Transverse colon (tissue), 4 donors: Measurements from ENCODE around the gene C3orf20. TPM values are rescaled to one million over a fixed set of nuclear protein-coding genes. Genes with fewer than 3 reads are reported as not detected.

ENCODE experiments used
- DNase-seq: peaks from one replicate; pipeline ENCODE4 v3.0.0-alpha.2; 2019
- H3K27ac ChIP-seq, 4 donors: fragments of 200-600 bp; sonication (generic); 2 replicates each; pipeline ENCODE4 v1.5.1; 2016 to 2018; ENCODE audit warnings: inconsistent platforms in 4 of 4
- H3K27me3 ChIP-seq: fragments of 200-600 bp; sonication (generic); 2 replicates; pipeline ENCODE4 v1.5.1; 2017; ENCODE audit warnings: inconsistent platforms
- H3K36me3 ChIP-seq, 4 donors: fragments of 200-600 bp; sonication (generic); 2 replicates each; pipeline ENCODE4 v1.5.1; 2017 to 2019; ENCODE audit warnings: inconsistent platforms in 4 of 4
- H3K4me1 ChIP-seq, 4 donors: fragments of 200-600 bp; sonication (generic); 2 replicates each; pipeline ENCODE4 v1.5.1; 2017 to 2020; ENCODE audit warnings: inconsistent platforms in 4 of 4
- H3K4me3 ChIP-seq, 4 donors: fragments of 200-600 bp; sonication (generic); 1 replicate in 1 of 4; 2 replicates in 3 of 4; pipeline versions ENCODE4 v1.5.1 to v1.6.1; 2017 to 2019; ENCODE audit warnings: inconsistent platforms in 4 of 4
- H3K9me3 ChIP-seq, 2 donors: fragments of 200-600 bp; sonication (generic); 2 replicates each; pipeline ENCODE4 v1.5.1; 2017 to 2019; ENCODE audit warnings: inconsistent platforms in 2 of 2
- EP300 ChIP-seq: sonication (generic); formaldehyde crosslinking; IDR thresholded peaks from one replicate; pipeline ENCODE4 v1.6.1; 2017; ENCODE audit warnings: antibody characterized with exemption, low read depth
- POLR2A ChIP-seq: fragments of 450-650 bp; IDR thresholded peaks from one replicate; pipeline ENCODE4 v1.6.1; 2016; ENCODE audit warnings: antibody characterized with exemption, mild to moderate bottlenecking, moderate library complexity
- POLR2AphosphoS5 ChIP-seq, 3 donors: sonication (generic); formaldehyde crosslinking; IDR thresholded peaks; one replicate each; pipeline ENCODE4 v1.6.1; 2016; ENCODE audit warnings: antibody characterized with exemption in 3 of 3
- whole genome bisulfite sequencing, 2 donors: methylation state at CpG; one replicate each; pipeline ENCODE4 v1.1.5; 2018; ENCODE audit warnings: low coverage in 1 of 2; 5-methylcytosine and 5-hydroxymethylcytosine counted together
- in situ Hi-C, 4 donors: fragments of 200-750 bp; cut with MboI; loops; one replicate each; pipeline versions ENCODE4 v1.15.0 to v1.15.1; 2017; ENCODE audit warnings: low sequenced_read_pairs in 3 of 4, low pct_ligation_motif_present in 1 of 4, low pct_unique_long_range_greater_than_20kb in 1 of 4
- intact Hi-C: fragments of 100-400 bp; cut with DNase I; formaldehyde crosslinking; loops from one replicate; pipeline ENCODE4 v1.15.1; 2023; ENCODE audit warnings: low total_unique reads
- total RNA-seq, 4 donors: library from RNA; depleted of rRNA; stranded (reverse); fragments of >200 nt; gene quantifications; one replicate each; pipeline ENCODE4 v1.1.0, GENCODE V29; 2016
- TF ChIP-seq, protein P1 (sequence below), 5 experiments: fragments of 200-600 bp in 3 of 5; fragments of 450-650 bp in 2 of 5; sonication (generic) in 3 of 5; IDR thresholded peaks; 1 replicate in 2 of 5; 2 replicates in 3 of 5; pipeline ENCODE4 v1.5.1; 2016 to 2017; ENCODE audit warnings: antibody characterized with exemption in 5 of 5, inconsistent platforms in 3 of 5, mild to moderate bottlenecking in 2 of 5, moderate library complexity in 1 of 5

The C3orf20 gene
- total RNA-seq, 4 donors from 2014 or later: not detected

DNA sequence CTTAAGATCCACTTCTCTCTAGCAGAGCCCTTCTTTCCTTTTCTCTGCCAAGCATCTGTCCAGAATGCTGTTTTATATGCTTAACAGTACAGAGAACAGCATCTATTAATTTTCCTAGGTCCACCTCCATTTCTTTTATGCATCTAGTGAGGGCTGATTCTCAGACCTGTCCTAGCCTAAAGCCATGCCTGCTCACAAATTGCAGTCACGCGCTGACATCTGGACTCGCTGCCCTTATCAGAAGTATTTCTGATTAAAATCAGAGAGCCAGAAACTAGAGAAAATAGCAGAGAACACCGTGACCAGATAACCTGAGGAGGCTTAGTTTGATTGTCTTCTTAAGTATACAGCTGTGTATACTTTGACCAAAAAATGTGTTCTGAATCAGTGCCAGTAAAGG is 1.9 kb downstream of the C3orf20 start:
- intact Hi-C loops (no loop called here), in situ Hi-C loops (loop anchor here (10.0 kb wide), 2 partner anchors 238 to 248 kb away; no protein-coding TSS in a partner anchor)
- TF ChIP-seq POLR2AphosphoS5 (IDR thresholded peaks at IDR 0.05): no peak
- TF ChIP-seq, protein P1, sequence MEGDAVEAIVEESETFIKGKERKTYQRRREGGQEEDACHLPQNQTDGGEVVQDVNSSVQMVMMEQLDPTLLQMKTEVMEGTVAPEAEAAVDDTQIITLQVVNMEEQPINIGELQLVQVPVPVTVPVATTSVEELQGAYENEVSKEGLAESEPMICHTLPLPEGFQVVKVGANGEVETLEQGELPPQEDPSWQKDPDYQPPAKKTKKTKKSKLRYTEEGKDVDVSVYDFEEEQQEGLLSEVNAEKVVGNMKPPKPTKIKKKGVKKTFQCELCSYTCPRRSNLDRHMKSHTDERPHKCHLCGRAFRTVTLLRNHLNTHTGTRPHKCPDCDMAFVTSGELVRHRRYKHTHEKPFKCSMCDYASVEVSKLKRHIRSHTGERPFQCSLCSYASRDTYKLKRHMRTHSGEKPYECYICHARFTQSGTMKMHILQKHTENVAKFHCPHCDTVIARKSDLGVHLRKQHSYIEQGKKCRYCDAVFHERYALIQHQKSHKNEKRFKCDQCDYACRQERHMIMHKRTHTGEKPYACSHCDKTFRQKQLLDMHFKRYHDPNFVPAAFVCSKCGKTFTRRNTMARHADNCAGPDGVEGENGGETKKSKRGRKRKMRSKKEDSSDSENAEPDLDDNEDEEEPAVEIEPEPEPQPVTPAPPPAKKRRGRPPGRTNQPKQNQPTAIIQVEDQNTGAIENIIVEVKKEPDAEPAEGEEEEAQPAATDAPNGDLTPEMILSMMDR (IDR thresholded peaks at IDR 0.05): no peak
- TF ChIP-seq POLR2A: no peak
- Histone ChIP-seq H3K27me3 (no peaks in the 10 kb centered on the region), H3K36me3 (peaks cover 0 to 3% (median 1%) of the 10 kb centered on the region in 4 donors), H3K4me3 (no peak overlapping the region), H3K9me3 (peaks cover 0 to 6% of the 10 kb centered on the region in 2 donors), H3K27ac (no peak overlapping the region), H3K4me1 (no peaks in the 10 kb centered on the region)
- no peak for DNase-seq
- 89% methylated on average over 4 of the region's 4 CpGs; no CpG with 5 or more reads in 1 of the 2 donors for WGBS, 2 donors

DNA sequence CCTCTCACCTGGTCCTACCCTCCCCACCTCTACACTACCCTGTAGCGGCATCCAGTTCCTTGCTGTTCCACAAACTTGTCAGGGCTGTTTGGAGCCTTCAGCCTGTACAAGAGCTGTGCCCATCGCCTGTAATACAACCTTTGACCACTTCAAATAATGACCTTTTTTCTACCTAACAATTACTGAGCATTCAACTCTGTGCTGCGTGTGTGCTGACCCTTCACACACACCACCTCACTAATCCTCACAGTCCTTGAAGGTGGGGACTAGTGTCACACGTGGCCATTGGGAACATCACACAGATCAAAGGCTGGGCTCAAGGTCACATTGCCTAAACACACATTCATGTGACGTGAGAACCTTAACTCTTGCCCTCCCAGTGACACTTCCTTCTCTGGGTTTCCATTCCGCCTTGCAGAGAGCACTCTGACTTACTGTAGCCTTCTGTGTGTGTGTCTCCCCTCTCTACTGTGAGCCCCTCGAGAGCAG is 3.1 kb downstream of the C3orf20 start:
- H3K4me1 ChIP-seq: no peaks in the 10 kb centered on the region
- H3K9me3 ChIP-seq: peaks cover 0 to 6% of the 10 kb centered on the region in 2 donors
- DNase-seq: no peak
- in situ Hi-C loops: loop anchor here (10.0 kb wide), 2 partner anchors 237 to 247 kb away; no protein-coding TSS in a partner anchor
- TF ChIP-seq, protein P1 (IDR thresholded peaks at IDR 0.05): no peak
- no peak for TF ChIP-seq EP300
- no peak overlapping the region for H3K27ac ChIP-seq
- no peak overlapping the region for H3K4me3 ChIP-seq
- no peaks in the 10 kb centered on the region for H3K27me3 ChIP-seq
- intact Hi-C loops: no loop called here
- WGBS, 2 donors: 37 to 66% methylated on average over 4 to 7 of the region's 7 CpGs
- H3K36me3 ChIP-seq: no peaks in the 10 kb centered on the region

DNA sequence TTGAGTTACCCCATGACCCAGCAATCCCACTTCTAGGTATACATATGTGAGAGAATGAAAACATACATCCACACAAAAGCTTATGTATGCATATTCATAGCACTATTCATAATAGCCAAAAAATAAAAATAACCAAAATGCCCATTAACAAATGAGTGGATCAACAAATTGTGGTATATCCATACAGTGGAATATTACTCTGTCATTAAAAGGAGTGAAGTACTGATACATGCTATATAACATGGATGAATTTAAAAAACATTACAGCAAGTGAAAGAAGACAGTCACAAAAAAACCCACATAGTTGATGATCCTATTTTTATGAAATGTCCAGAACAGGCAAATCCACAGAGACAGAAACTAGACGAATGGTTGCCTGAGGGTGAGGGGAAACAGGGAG is 5.2 kb downstream of the C3orf20 start:
- DNase-seq: no peak
- H3K36me3 ChIP-seq: no peaks in the 10 kb centered on the region
- WGBS, 2 donors: 95 to 100% methylated on average over 1 of the region's 1 CpG

DNA sequence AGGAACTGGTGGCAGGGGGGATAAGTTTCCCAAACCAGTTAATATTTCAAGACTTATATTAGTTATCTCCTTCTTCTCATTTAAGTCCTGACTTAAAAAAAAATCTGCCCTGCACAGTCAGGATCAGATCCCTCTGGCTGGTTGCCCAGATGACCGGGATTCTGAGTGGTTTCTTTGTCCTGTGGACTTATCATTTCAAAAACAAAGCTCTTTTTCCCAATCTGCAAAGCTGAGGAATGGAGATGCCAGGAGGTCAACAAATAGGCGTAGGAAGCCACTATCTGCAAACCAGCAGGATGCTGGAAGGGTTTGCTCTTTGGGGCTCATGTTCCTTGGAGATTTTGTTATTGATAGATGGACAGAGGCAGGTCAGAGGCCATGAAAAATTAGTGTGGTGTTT is 5.8 kb downstream of the C3orf20 start:
- Histone ChIP-seq H3K4me1 (no peaks in the 10 kb centered on the region), H3K4me3 (no peak overlapping the region), H3K36me3 (no peaks in the 10 kb centered on the region), H3K27me3 (no peaks in the 10 kb centered on the region), H3K27ac (no peak overlapping the region), H3K9me3 (peaks cover 0 to 6% of the 10 kb centered on the region in 2 donors)
- WGBS, 2 donors: 27 to 62% methylated on average over 1 to 2 of the region's 2 CpGs
- no peak for TF ChIP-seq POLR2A
- TF ChIP-seq, protein P1 (IDR thresholded peaks at IDR 0.05): no peak
- TF ChIP-seq EP300: no peak
- TF ChIP-seq POLR2AphosphoS5 (IDR thresholded peaks at IDR 0.05): no peak
- intact Hi-C loops (no loop called here), in situ Hi-C loops (no loop called here)
- no peak for DNase-seq

More for the DNA sequence above, 5.2 kb downstream of the C3orf20 start:
- Histone ChIP-seq H3K27me3 (no peaks in the 10 kb centered on the region), H3K27ac (no peak overlapping the region), H3K4me1 (no peaks in the 10 kb centered on the region), H3K4me3 (no peak overlapping the region), H3K9me3 (peaks cover 0 to 6% of the 10 kb centered on the region in 2 donors)
- in situ Hi-C loops (no loop called here), intact Hi-C loops (no loop called here)
- no peak for TF ChIP-seq POLR2A
- TF ChIP-seq, protein P1 (IDR thresholded peaks at IDR 0.05): no peak
- no peak for TF ChIP-seq EP300
- no peak for TF ChIP-seq POLR2AphosphoS5 (IDR thresholded peaks at IDR 0.05)
